Smooth muscle cell of the coronary artery (primary cell): ENCODE measurements around the gene OR11H12. TPM values are rescaled to one million over a fixed set of nuclear protein-coding genes. Genes with fewer than 3 reads are reported as not detected.

Source experiments
- total RNA-seq: library from RNA; depleted of rRNA; stranded (reverse); fragments of >200 nt; gene quantifications from 2 replicates; pipeline ENCODE4 v1.2.3, GENCODE V29; 2014; ENCODE audit warnings: low replicate concordance

The OR11H12 gene, protein sequence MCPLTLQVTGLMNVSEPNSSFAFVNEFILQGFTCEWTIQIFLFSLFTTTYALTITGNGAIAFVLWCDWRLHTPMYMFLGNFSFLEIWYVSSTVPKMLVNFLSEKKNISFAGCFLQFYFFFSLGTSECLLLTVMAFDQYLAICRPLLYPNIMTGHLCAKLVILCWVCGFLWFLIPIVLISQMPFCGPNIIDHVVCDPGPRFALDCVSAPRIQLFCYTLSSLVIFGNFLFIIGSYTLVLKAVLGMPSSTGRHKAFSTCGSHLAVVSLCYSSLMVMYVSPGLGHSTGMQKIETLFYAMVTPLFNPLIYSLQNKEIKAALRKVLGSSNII
- total RNA-seq: not detected in 2 replicates

DNA sequence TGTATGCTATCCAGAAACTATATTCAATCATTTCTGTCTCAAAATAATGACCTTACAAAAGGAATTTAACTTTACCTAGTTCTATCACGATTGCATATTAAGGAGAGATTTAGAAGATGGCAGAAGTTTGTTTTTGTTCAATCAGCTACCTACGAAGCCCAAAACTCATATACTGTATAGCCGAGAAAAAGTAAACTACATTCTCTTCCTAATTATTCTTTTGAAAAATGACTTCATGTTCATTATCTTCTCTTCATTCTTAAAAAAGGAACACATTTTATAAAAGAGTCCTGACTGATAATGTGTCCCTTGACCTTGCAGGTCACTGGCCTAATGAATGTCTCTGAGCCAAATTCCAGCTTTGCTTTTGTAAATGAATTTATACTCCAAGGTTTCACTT, at the start of gene OR11H12:
Gene OR11H12, plus strand, starts transcription at position 301 of the 400 bp plus-strand sequence. Its CDS starts 0 bp downstream, at position 301.

